ENCODE measurements around the gene PRICKLE4. TPM values are rescaled to one million over a fixed set of nuclear protein-coding genes. Genes with fewer than 3 reads are reported as not detected.

The PRICKLE4 gene
- total and polyA plus RNA-seq, 2 of the 4 experiments (the other 2 are of a cell fraction), result 0.72 TPM; not detected in 1

DNA sequence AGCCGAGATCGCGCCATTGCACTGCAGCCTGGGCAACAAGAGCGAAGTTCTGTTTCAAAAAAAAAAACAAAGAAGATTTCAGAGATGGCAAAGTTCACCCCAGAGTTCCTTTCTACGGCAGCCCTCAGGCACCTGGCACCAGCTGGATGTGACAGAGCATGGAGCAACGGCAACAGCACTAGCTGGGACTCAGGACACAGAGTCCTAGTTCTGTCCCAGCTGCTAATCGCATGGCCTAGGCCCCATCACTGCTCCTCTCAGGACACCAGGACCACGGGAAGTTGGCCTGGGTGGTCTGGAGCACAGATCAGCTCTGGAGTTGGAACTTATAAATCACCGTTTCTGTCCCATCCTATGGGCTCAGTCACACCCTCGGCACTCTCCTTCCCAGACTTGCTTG is 34.5 kb upstream of the PRICKLE4 start:
- ATAC-seq (ENCODE audit: low read depth) (no peak), DNase-seq (no peak)
- dilution Hi-C loops (cut with HindIII; ENCODE audit: low sequenced_read_pairs, unreplicated experiment) (no loop called here), in situ Hi-C loops (cut with MboI; ENCODE audit: low sequenced_read_pairs) (no loop called here), intact Hi-C loops (cut with micrococcal nuclease) (no loop called here)
- CTCF ChIA-PET, result interaction anchor here (0.5 kb wide), 1 partner anchor 20 kb away, joined by 3 read pairs; no protein-coding TSS in a partner anchor
- no peak overlapping the region for H2BK15ac ChIP-seq (ENCODE audit: low read depth, low read length)
- no peaks in the 10 kb centered on the region for H3K4me1 ChIP-seq (ENCODE audit: control insufficient read depth, insufficient read depth, low read length)
- H3K18ac ChIP-seq (ENCODE audit: low read depth, low read length), result no peak overlapping the region
- no peak overlapping the region for H4K5ac ChIP-seq (ENCODE audit: low read depth, low read length)
- H3K79me1 ChIP-seq (ENCODE audit: low read depth in 1 of 2, low read length in 2 of 2), result no peaks in the 10 kb centered on the region
- H2BK20ac ChIP-seq (ENCODE audit: low read depth, low read length), result no peak overlapping the region
- no peak overlapping the region for H2BK120ac ChIP-seq (ENCODE audit: low read depth, low read length)
- TF ChIP-seq RAD21 (IDR thresholded peaks at IDR 0.05; ENCODE audit: low read length), result no peak
- no peak overlapping the region for H4K8ac ChIP-seq (ENCODE audit: low read depth in 2 of 2, low read length in 2 of 2)
- 73% methylated on average over 8 of the region's 10 CpGs; no CpG with 5 or more reads in 1 of the 2 experiments for WGBS, 2 experiments (ENCODE audit: extremely low coverage in 2 of 2, insufficient read length in 1 of 2)
- H3K27me3 ChIP-seq (ENCODE audit: control insufficient read depth, insufficient read depth, low read length), result peaks cover 13% of the 10 kb centered on the region
- H3K36me3 ChIP-seq (ENCODE audit: control insufficient read depth, insufficient read depth, low read length), result no peaks in the 10 kb centered on the region
- H3K56ac ChIP-seq (ENCODE audit: extremely low read depth, insufficient read depth, low read length), result no peak overlapping the region
- H3K9ac ChIP-seq (ENCODE audit: low read depth, low read length), result no peak overlapping the region
- H2BK5ac ChIP-seq (ENCODE audit: low read depth, low read length, poor library complexity, severe bottlenecking), result no peak overlapping the region
- no TSS peak for BruUV-seq (replicated peaks)
- no peak overlapping the region for H3K14ac ChIP-seq (replicated peaks; ENCODE audit: low read depth, low read length)
- H2AFZ ChIP-seq (replicated peaks; ENCODE audit: low read length, poor library complexity), result no peak overlapping the region
- no peaks in the 10 kb centered on the region for H3K9me3 ChIP-seq (ENCODE audit: control insufficient read depth, insufficient read depth, low read length)
- H3K4me3 ChIP-seq (ENCODE audit: insufficient read depth, low read depth, low read length), result no peak overlapping the region
- no peak overlapping the region for H2AK5ac ChIP-seq (ENCODE audit: low read depth, low read length)
- H3K27ac ChIP-seq (ENCODE audit: insufficient read depth, low read length), result no peak overlapping the region
- H3K4me2 ChIP-seq (ENCODE audit: low read depth, low read length), result no peak overlapping the region
- no peaks in the 10 kb centered on the region for H3K9me1 ChIP-seq (ENCODE audit: insufficient read depth, low read length)
- H3K4ac ChIP-seq (ENCODE audit: low read depth, low read length), result no peak overlapping the region
- H4K20me1 ChIP-seq (ENCODE audit: insufficient read depth, low read length), result no peaks in the 10 kb centered on the region
- no peak overlapping the region for H2AK9ac ChIP-seq (replicated peaks; ENCODE audit: low read depth, low read length, poor library complexity)
- H4K91ac ChIP-seq (ENCODE audit: insufficient read depth, low read depth, low read length), result no peak overlapping the region
- no peak overlapping the region for H3K23ac ChIP-seq (ENCODE audit: low read depth, low read length)
- POLR2A ChIA-PET (ENCODE audit: unreplicated experiment), result no interaction called here
